GM19043 (cell line): ENCODE results near the gene TRA2A.
"Not testable (repeated sequence)": the region's sequence is repeated elsewhere in the genome, so short reads cannot be mapped to it uniquely, and the experiment has no call there.

ENCODE experiments used
- ATAC-seq: cut with Tn5 transposase; IDR thresholded peaks from one replicate; pipeline ENCODE4 v1.9.1; 2021; ENCODE audit warnings: low read depth; ENCODE audit not compliant: unreplicated experiment

The TRA2A gene

GRCh38 chr7:23531794-23532489 is at the start of gene TRA2A:
Gene TRA2A, minus strand, starts transcription at chr7:23531981. Its CDS starts 157 bp downstream, at chr7:23531824.
- peak; percentile 95 for ATAC-seq

DNA sequence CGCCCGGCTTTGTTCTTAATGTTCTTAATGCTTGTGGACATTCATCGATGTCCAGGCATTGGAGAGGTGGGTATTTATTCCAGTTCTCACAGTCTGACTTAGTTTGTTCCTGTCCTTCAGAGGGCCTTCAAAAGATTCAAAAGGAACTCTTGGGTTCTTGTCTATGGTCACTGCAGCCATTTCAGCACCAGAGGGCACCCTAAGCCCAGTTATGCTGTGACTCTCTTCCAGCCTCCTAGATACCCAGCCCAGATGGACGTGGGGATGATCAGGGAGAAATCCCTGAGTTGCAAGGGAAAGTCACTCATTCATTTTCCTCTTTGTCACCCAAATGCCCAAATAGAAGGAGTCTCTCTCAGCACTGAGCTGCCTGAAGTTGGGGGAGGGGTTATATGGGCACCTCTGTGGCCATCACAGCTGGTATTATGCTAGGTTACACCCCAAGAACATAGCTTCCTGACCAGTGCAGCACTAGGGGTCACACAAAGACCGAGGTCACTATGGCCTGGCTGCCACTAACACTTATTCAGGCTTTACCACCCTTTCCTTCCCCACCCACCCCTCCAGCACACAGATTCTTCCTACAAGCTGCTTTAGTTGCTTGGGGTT is 38.9 kb upstream of the TRA2A start:
- ATAC-seq, result peak; percentile 91

DNA sequence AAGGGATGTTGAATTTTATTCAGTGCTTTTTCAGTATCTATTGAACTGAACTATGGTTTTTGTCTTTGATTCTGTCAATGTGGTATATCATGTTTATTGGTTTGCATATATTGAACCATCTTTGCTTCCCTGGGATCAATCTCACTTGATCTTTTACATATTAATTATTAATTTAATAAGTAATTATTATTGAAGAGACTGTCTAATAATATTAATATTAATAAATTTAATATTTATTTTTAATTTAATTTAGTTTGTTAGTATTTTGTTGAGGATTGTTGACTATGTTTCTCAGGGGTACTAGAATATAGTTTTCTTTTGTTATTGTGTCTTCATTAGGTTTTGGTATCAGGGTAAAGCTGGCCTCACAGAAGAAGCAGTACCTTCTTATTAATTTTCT is 26.5 kb upstream of the TRA2A start:
- ATAC-seq, result no peak

DNA sequence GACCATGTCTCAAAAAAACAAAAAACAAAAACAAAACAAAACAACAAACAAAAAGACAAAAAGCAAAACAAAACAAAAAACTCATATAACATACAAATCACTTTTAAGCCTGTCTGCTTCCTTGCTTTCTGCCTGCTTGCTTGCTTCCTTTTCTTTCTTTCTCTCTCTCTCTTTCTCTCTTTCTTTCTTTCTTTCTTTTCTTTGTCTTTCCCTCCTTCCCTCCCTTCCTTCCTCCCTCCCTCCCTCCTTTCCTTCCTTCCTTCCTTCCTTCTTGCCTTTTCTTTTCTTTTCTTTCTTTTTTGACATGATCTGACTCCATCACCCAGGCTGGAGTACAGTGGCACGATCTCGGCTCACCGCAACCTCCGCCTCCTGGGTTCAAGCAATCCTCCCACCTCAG is 15.9 kb upstream of the TRA2A start:
- ATAC-seq, result no peak

- peak; percentile 50 for ATAC-seq
Observed at GRCh38 chr7:23546897-23547572, 15.3 kb upstream of the TRA2A start.

GRCh38 chr7:23545493-23545892 is 13.7 kb upstream of the TRA2A start:
- no peak for ATAC-seq

DNA sequence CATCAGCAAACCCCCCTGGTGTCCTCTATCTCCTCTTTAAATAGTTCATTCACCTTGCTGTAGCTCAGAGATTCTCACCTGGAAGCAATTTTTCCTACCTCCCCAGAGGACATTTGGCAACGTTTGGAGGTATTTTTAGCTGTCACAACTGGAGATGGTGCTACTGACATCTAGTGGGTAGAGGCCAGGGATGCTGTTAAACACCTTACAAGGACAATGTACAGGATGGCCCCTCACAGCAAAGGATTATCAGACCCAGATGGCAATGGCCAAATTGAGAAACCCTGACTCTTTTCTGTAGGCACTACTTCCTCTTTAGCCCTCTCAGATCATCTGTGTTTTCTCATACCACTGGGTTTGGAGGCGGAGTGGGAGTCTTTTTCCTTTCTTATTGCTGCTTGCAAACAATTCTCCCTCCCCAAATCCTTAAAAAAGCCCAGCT is 13.2 kb upstream of the TRA2A start:
- ATAC-seq, result peak; percentile 72

GRCh38 chr7:23542752-23543151 is 11.0 kb upstream of the TRA2A start:
- ATAC-seq, result no peak

DNA sequence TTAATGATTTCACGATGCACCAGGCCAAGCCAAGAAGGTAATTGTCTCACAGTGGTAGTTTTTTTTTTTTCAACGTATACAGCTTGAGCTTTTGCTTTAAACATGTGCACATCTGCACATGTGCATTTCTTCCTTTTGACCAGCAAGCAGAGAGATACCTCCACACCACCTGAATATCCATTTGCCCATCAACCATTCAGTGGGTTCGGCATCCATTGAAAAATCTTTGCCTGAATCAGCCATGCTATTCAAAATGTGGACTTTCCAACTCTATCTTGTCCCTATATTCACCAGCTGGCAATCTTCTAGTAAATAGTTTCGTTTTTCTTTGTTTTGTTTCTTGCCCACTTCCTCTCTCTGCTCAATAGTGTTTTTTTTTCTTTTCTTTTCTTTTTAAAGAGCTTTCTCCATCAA is 7.7 kb upstream of the TRA2A start:
- peak; percentile 61 for ATAC-seq

GRCh38 chr7:23538301-23538700 is 6.5 kb upstream of the TRA2A start:
- no peak for ATAC-seq

GRCh38 chr7:23533238-23533604 is 1.4 kb upstream of the TRA2A start:
- no peak for ATAC-seq

- no peak for ATAC-seq
Observed at GRCh38 chr7:23532490-23533237, 883 bp upstream of the TRA2A start.

GRCh38 chr7:23531050-23531793 is 559 bp downstream of the TRA2A start:
- ATAC-seq, result peak; percentile 16

DNA sequence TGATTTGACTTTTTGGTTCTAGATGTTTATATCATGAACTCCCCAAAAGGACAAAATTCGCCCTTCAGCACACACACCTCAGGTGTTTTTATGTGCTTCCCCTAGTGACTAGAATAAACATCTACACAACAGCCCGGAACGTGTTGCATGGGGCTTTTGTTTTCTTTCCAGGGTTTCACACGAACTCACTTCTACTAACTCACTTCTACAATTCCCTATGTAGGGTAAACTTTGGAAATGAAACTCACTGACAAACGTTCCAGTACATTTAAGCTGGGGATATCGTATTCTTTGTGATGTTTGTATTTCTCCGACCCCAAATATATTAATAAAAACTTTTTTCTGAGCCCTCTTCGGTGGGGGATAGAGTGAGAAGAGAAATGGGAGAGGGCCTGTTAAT is 1.4 kb downstream of the TRA2A start:
- ATAC-seq, result no peak

DNA sequence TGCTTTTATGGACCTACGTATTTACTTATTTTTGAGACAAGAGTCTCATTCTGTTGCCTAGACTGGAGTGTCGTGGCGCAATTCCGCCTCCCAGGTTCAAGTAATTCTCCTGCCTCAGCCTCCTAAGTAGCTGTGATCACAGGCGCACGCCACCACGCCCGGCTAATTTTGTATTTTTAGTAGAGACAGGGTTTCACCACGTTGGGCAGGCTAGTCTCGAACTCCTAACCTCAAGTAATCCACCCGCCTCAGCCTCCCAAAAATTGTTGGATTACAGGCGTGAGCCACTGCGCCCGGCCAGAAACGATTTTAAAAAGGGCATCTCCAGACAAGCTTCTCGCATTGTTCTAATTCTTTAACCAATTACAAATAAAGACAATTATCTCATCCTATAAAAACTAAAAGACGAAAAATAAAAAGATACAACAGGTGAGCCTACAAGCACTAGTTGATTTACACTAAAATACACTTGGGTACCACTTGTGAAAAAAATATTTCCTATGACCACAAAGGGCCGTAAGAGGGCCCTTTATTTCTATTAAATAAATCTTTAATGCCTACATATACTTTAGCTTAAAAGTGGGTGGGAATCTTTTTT is 2.4 kb downstream of the TRA2A start:
- ATAC-seq, result no peak

DNA sequence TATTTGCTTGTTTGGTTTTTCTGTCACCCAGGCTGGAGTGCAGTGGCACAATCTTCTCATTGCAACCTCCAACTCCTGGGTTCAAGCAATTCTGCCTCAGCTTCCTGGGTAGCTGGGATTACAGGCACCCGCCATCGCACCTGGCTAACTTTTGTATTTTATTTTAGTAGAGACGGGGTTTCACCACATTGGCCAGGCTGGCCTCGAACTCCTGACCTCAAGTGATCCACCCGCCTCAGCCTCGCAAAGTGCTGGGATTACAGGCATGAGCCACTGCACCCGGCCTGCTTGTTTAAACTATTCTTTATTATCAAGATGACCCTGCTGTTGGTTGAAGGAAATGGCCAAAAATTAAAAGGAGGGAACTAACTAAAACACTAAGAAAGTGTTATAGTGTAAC is 6.2 kb downstream of the TRA2A start:
- ATAC-seq, result not testable (repeated sequence)

DNA sequence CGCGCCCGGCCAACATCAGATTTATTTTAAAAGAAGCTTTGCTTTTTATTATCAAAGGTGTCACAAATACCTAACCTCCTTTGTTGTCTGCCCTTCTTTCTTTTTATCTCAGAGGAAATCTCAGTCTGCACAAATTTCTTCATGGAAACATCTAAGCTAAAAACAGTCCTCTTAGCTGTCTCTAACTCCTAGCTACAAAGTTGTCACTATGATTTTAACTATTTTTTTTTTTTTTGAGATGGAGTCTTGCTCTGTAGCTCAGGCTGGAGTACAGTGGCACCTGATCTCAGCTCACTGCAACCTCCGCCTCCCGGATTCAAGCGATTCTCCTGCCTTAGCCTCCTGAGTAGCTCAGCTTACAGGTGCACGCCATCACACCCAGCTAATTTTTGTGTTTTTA is 7.3 kb downstream of the TRA2A start:
- no peak for ATAC-seq

- ATAC-seq, result no peak
Observed at GRCh38 chr7:23523486-23524075, 8.2 kb downstream of the TRA2A start.

DNA sequence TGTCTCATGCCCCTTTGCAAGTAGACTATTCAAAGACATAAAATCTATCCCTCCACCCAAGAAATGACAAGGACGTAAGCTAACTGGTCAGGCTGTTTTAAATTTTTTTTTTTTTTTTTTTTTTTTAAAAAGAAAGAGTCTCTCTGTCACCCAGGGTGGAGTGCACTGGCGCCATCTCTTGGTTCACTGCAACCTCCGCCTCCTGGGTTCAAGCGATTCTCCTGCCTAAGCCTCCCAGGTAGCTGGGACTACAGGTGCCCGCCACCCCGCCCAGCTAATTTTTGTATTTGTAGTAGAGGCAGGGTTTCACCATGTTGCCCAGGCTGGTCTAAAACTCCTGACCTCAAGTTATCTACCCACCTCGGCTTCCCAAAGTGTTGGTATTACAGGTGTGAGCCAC is 11.2 kb downstream of the TRA2A start:
- ATAC-seq, result no peak

GRCh38 chr7:23514755-23515154 is 17.0 kb downstream of the TRA2A start:
- no peak for ATAC-seq
